Ovary (tissue), 9 donors: ENCODE measurements around the gene VAMP4. TPM values are rescaled to one million over a fixed set of nuclear protein-coding genes. Genes with fewer than 3 reads are reported as not detected.
"Not testable (repeated sequence)": the region's sequence is repeated elsewhere in the genome, so short reads cannot be mapped to it uniquely, and the experiment has no call there.

ENCODE experiments used
- DNase-seq, 5 donors: peaks; one replicate each; pipeline ENCODE4 v3.0.0-alpha.2; 2019 to 2020
- H3K27ac ChIP-seq, 2 donors: fragments of 200-600 bp; one replicate each; pipeline versions ENCODE4 v1.5.1 to v1.8.0; 2019 to 2022
- H3K27me3 ChIP-seq: fragments of 200-600 bp; one replicate; pipeline ENCODE4 v1.8.0; 2022
- H3K36me3 ChIP-seq: fragments of 200-600 bp; sonication (generic); one replicate; pipeline ENCODE4 v1.5.1; 2019
- H3K4me1 ChIP-seq: one replicate; pipeline ENCODE4 v1.8.1; 2013; ENCODE audit warnings: mild to moderate bottlenecking, moderate library complexity; ENCODE audit not compliant: insufficient read depth
- H3K4me3 ChIP-seq: fragments of 200-600 bp; sonication (generic); one replicate; pipeline ENCODE4 v1.5.1; 2017
- H3K9me3 ChIP-seq, 2 donors: fragments of 200-600 bp in 1 of 2; sonication (generic) in 1 of 2; one replicate each; pipeline versions ENCODE4 v1.5.1 to v1.8.1; 2013 to 2019; ENCODE audit warnings: mild to moderate bottlenecking in 1 of 2, moderate library complexity in 1 of 2
- CTCF ChIP-seq, 3 donors: fragments of 450-650 bp in 2 of 3; fragments of 200-600 bp in 1 of 3; IDR thresholded peaks; one replicate each; pipeline versions ENCODE4 v1.5.1 to v1.8.0; 2016 to 2022; ENCODE audit warnings: antibody characterized with exemption in 3 of 3, mild to moderate bottlenecking in 1 of 3
- EP300 ChIP-seq: sonication (generic); formaldehyde crosslinking; IDR thresholded peaks from one replicate; pipeline ENCODE4 v1.6.1; 2017; ENCODE audit warnings: antibody characterized with exemption
- POLR2A ChIP-seq: fragments of 450-650 bp; IDR thresholded peaks from one replicate; pipeline ENCODE4 v1.6.1; 2017; ENCODE audit warnings: antibody characterized with exemption, mild to moderate bottlenecking, moderate library complexity
- WGBS, 3 donors: extraction: QIAGEN DNeasy Blood & Tissue Kit in 1 of 3; methylation state at CpG; one replicate each; pipeline versions ENCODE4 v1.1.5 to v1.1.7; 2013 to 2017; 5-methylcytosine and 5-hydroxymethylcytosine counted together
- intact Hi-C, 4 donors: fragments of 100-400 bp; cut with DNase I; formaldehyde crosslinking; loops; one replicate each; pipeline versions ENCODE4 v1.11.0 to v1.15.1; 2022 to 2023
- polyA plus RNA-seq, 2 donors: library from polyadenylated mRNA; stranded (reverse); fragments of 200-250 nt in 1 of 2; fragments of 350-450 nt in 1 of 2; fragmentation: Illumina TruSeq in 1 of 2; extraction: RNeasy Lipid Tissue Mini Kit (QIAGEN cat#74804) in 1 of 2; gene quantifications; one replicate each; pipeline ENCODE4 v1.2.3, GENCODE V29; 2013 to 2014
- total RNA-seq, 7 donors: library from RNA; depleted of rRNA in 2 of 7; stranded (reverse); fragments of >200 nt in 2 of 7; fragmentation: NEBNext Ultra II Directional in 3 of 7; extraction: Animal tissue kit (Norgen Biotek cat#: 25700) in 3 of 7; gene quantifications; one replicate each; pipeline versions ENCODE4 v1.1.0 to v1.2.4, GENCODE V29; 2016 to 2023
- donor health status: DM: no; HTN: no; CAD: no; lungs with moderate emphysema.
- donor health status: DM: no; HTN: no; CAD: no.
- donor health status: Bipolar disorder and iron deficiency.
- donor health status: DM: yes; HTN: yes; CAD: no.
- donor health status: DM: no; HTN: no; CAD: no.
- donor health status: DM: yes; HTN: yes; CAD: no.

Gene VAMP4
- total and polyA plus RNA-seq, 9 donors = 6.7 to 14.1 (median 12.3) TPM

GRCh38 chr1:171738911-171739310 is 3.0 kb downstream of the VAMP4 start:
- TF ChIP-seq EP300 (no peak), CTCF (IDR thresholded peaks at IDR 0.05) (no peak), POLR2A (no peak)
- no peak for DNase-seq
- 87 to 93% (median 89%) methylated on average over 2 of the region's 2 CpGs for WGBS, 3 donors
- no peaks in the 10 kb centered on the region for H3K27me3 ChIP-seq
- no peak overlapping the region for H3K27ac ChIP-seq
- H3K9me3 ChIP-seq = no peaks in the 10 kb centered on the region
- no peak overlapping the region for H3K4me3 ChIP-seq
- H3K36me3 ChIP-seq = no peaks in the 10 kb centered on the region
- H3K4me1 ChIP-seq = peaks cover 5% of the 10 kb centered on the region
- intact Hi-C loops = no loop called here

DNA sequence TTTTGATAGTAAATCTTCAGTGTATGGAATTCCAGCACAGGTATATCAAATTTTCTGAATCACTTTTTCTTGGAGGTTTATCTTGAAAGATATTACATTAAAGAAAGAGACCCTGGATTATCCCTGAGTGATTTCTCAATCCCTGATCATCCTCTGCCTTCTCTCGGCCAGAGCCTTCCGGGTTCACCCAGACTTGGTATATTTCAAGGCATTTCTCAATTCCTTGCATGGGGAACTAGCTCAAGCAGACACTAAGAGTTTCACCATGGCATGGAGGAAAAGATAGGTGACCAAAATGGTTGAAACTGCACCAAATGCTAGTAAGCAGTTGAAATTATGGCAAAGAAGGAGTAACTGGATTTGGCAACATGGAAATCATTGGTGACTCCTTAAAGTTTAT is 5.7 kb downstream of the VAMP4 start:
- WGBS, 3 donors = 92 to 98% (median 95%) methylated on average over 2 of the region's 2 CpGs
- intact Hi-C loops = no loop called here

GRCh38 chr1:171730052-171730451 is 11.8 kb downstream of the VAMP4 start:
- TF ChIP-seq POLR2A = no peak
- TF ChIP-seq EP300 = no peak
- no peak for TF ChIP-seq CTCF (IDR thresholded peaks at IDR 0.05)
- intact Hi-C loops = no loop called here
- no peaks in the 10 kb centered on the region for H3K36me3 ChIP-seq
- no peak for DNase-seq
- H3K4me3 ChIP-seq = no peak overlapping the region
- H3K9me3 ChIP-seq = no peaks in the 10 kb centered on the region
- H3K27ac ChIP-seq = no peak overlapping the region
- no peaks in the 10 kb centered on the region for H3K27me3 ChIP-seq
- H3K4me1 ChIP-seq = no peaks in the 10 kb centered on the region

More for the DNA sequence above, 5.7 kb downstream of the VAMP4 start:
- Histone ChIP-seq H3K36me3 (no peaks in the 10 kb centered on the region), H3K27me3 (no peaks in the 10 kb centered on the region), H3K27ac (no peak overlapping the region), H3K4me3 (no peak overlapping the region), H3K9me3 (no peaks in the 10 kb centered on the region), H3K4me1 (no peaks in the 10 kb centered on the region)
- no peak for DNase-seq
- TF ChIP-seq POLR2A (no peak), EP300 (no peak), CTCF (IDR thresholded peaks at IDR 0.05) (no peak)

- WGBS, 3 donors = 93 to 95% (median 95%) methylated on average over 3 of the region's 3 CpGs
- intact Hi-C loops = no loop called here
These were observed 14.1 kb downstream of the VAMP4 start for GRCh38 chr1:171727778-171728177.

GRCh38 chr1:171723180-171723579 is 18.7 kb downstream of the VAMP4 start:
- H3K4me1 ChIP-seq, H3K27me3 ChIP-seq, H3K36me3 ChIP-seq, DNase-seq, intact Hi-C loops, H3K9me3 ChIP-seq, H3K27ac ChIP-seq, H3K4me3 ChIP-seq: not testable (repeated sequence)
- 94 to 98% (median 96%) methylated on average over 4 of the region's 4 CpGs for WGBS, 3 donors

More at GRCh38 chr1:171727778-171728177, 14.1 kb downstream of the VAMP4 start:
- TF ChIP-seq EP300 (no peak), POLR2A (no peak), CTCF (IDR thresholded peaks at IDR 0.05) (no peak)
- Histone ChIP-seq H3K4me1 (no peaks in the 10 kb centered on the region), H3K27me3 (no peaks in the 10 kb centered on the region), H3K4me3 (no peak overlapping the region), H3K36me3 (no peaks in the 10 kb centered on the region), H3K9me3 (no peaks in the 10 kb centered on the region), H3K27ac (no peak overlapping the region)
- no peak for DNase-seq
